Measurements from ENCODE around the gene KIF26B. TPM values are rescaled to one million over a fixed set of nuclear protein-coding genes. Genes with fewer than 3 reads are reported as not detected.

Gene KIF26B
- total RNA-seq, 5 donors from 2014 or later (not counting 1 experiment from before 2014, with no cell fraction given): 0.03 to 0.06 (median 0.05) TPM; not detected in 2

GRCh38 chr1:245558069-245558468, 403.3 kb downstream of the KIF26B start:
- DNase-seq (no peak), ATAC-seq (replicated peaks in 1 of 4) (no peak)
- no peaks in the 10 kb centered on the region for H3K9me3 Mint-ChIP-seq
- H3K9me3 ChIP-seq: no peaks in the 10 kb centered on the region
- no CpG with 5 or more reads among the region's 5 CpGs for WGBS (ENCODE audit: insufficient coverage)
- no peaks in the 10 kb centered on the region for H3K4me1 Mint-ChIP-seq
- no peaks in the 10 kb centered on the region for H3K4me1 ChIP-seq (ENCODE audit: control insufficient read depth in 1 of 2, extremely low read depth in 1 of 2, insufficient read depth in 2 of 2, low read length in 2 of 2)
- H3K4me3 Mint-ChIP-seq: no peak overlapping the region
- peaks cover 0 to 6% of the 10 kb centered on the region in 2 experiments for H3K27me3 ChIP-seq (replicated peaks in 1 of 2; ENCODE audit: control insufficient read depth in 2 of 2, extremely low read depth in 1 of 2, insufficient read depth in 2 of 2, low read length in 1 of 2)
- no peak overlapping the region for H3K27ac ChIP-seq (ENCODE audit: low read length)
- no peak overlapping the region for H3K4me3 ChIP-seq (ENCODE audit: control insufficient read depth in 1 of 2, extremely low read depth in 1 of 2, low read length in 1 of 2)
- ChIA-PET CTCF (no interaction called here), POLR2A (no interaction called here)
- peaks cover 0 to 5% of the 10 kb centered on the region in 2 donors for H3K27me3 Mint-ChIP-seq
- H3K27ac Mint-ChIP-seq: no peak overlapping the region
- no peaks in the 10 kb centered on the region for H3K36me3 ChIP-seq (ENCODE audit: control insufficient read depth in 2 of 2, extremely low read depth in 1 of 2, insufficient read depth in 1 of 2, low read length in 1 of 2)
- no peaks in the 10 kb centered on the region for H3K36me3 Mint-ChIP-seq

- Mint-ChIP-seq H3K4me3 (no peak overlapping the region), H3K36me3 (no peaks in the 10 kb centered on the region), H3K27ac (no peak overlapping the region), H3K4me1 (no peaks in the 10 kb centered on the region), H3K9me3 (no peaks in the 10 kb centered on the region), H3K27me3 (peaks cover 0 to 5% of the 10 kb centered on the region in 2 donors)
- Histone ChIP-seq H3K4me3 (ENCODE audit: control insufficient read depth in 1 of 2, extremely low read depth in 1 of 2, low read length in 1 of 2) (no peak overlapping the region), H3K36me3 (ENCODE audit: control insufficient read depth in 2 of 2, extremely low read depth in 1 of 2, insufficient read depth in 1 of 2, low read length in 1 of 2) (no peaks in the 10 kb centered on the region), H3K4me1 (ENCODE audit: control insufficient read depth in 1 of 2, extremely low read depth in 1 of 2, insufficient read depth in 2 of 2, low read length in 2 of 2) (no peaks in the 10 kb centered on the region), H3K27me3 (replicated peaks in 1 of 2; ENCODE audit: control insufficient read depth in 2 of 2, extremely low read depth in 1 of 2, insufficient read depth in 2 of 2, low read length in 1 of 2) (peaks cover 0 to 5% of the 10 kb centered on the region in 2 experiments), H3K9me3 (no peaks in the 10 kb centered on the region), H3K27ac (ENCODE audit: low read length) (no peak overlapping the region)
- WGBS (ENCODE audit: insufficient coverage): 90% methylated on average over 2 of the region's 12 CpGs
- CTCF ChIA-PET: no interaction called here
- POLR2A ChIA-PET: no interaction called here
- DNase-seq (no peak), ATAC-seq (replicated peaks in 1 of 4) (no peak)
These were observed 405.6 kb downstream of the KIF26B start for GRCh38 chr1:245560316-245560859.

GRCh38 chr1:245561665-245562234, 407.0 kb downstream of the KIF26B start:
- ATAC-seq (replicated peaks in 1 of 4) (no peak), DNase-seq (no peak)
- Mint-ChIP-seq H3K27ac (no peak overlapping the region), H3K36me3 (no peaks in the 10 kb centered on the region), H3K27me3 (peaks cover 0 to 5% of the 10 kb centered on the region in 2 donors), H3K4me1 (no peaks in the 10 kb centered on the region), H3K9me3 (peaks cover 0 to 2% (median 0%) of the 10 kb centered on the region in 3 donors), H3K4me3 (no peak overlapping the region)
- H3K36me3 ChIP-seq (ENCODE audit: control insufficient read depth in 2 of 2, extremely low read depth in 1 of 2, insufficient read depth in 1 of 2, low read length in 1 of 2): no peaks in the 10 kb centered on the region
- no peak overlapping the region for H3K27ac ChIP-seq (ENCODE audit: low read length)
- H3K27me3 ChIP-seq (replicated peaks in 1 of 2; ENCODE audit: control insufficient read depth in 2 of 2, extremely low read depth in 1 of 2, insufficient read depth in 2 of 2, low read length in 1 of 2): peaks cover 0 to 3% of the 10 kb centered on the region in 2 experiments
- ChIA-PET POLR2A (no interaction called here), CTCF (no interaction called here)
- 79% methylated on average over 9 of the region's 10 CpGs for WGBS (ENCODE audit: insufficient coverage)
- no peaks in the 10 kb centered on the region for H3K4me1 ChIP-seq (ENCODE audit: control insufficient read depth in 1 of 2, extremely low read depth in 1 of 2, insufficient read depth in 2 of 2, low read length in 2 of 2)
- no peak overlapping the region for H3K4me3 ChIP-seq (ENCODE audit: control insufficient read depth in 1 of 2, extremely low read depth in 1 of 2, low read length in 1 of 2)
- H3K9me3 ChIP-seq: no peaks in the 10 kb centered on the region

- ChIA-PET POLR2A (no interaction called here), CTCF (no interaction called here)
- no peak overlapping the region for H3K4me3 Mint-ChIP-seq
- no peaks in the 10 kb centered on the region for H3K9me3 ChIP-seq
- H3K27ac ChIP-seq (ENCODE audit: low read length): no peak overlapping the region
- H3K4me1 Mint-ChIP-seq: no peaks in the 10 kb centered on the region
- H3K4me1 ChIP-seq (ENCODE audit: control insufficient read depth in 1 of 2, extremely low read depth in 1 of 2, insufficient read depth in 2 of 2, low read length in 2 of 2): no peaks in the 10 kb centered on the region
- no peak overlapping the region for H3K4me3 ChIP-seq (ENCODE audit: control insufficient read depth in 1 of 2, extremely low read depth in 1 of 2, low read length in 1 of 2)
- 100% methylated on average over 1 of the region's 2 CpGs for WGBS (ENCODE audit: insufficient coverage)
- no peaks in the 10 kb centered on the region for H3K36me3 ChIP-seq (ENCODE audit: control insufficient read depth in 2 of 2, extremely low read depth in 1 of 2, insufficient read depth in 1 of 2, low read length in 1 of 2)
- peaks cover 0 to 6% of the 10 kb centered on the region in 2 experiments for H3K27me3 ChIP-seq (replicated peaks in 1 of 2; ENCODE audit: control insufficient read depth in 2 of 2, extremely low read depth in 1 of 2, insufficient read depth in 2 of 2, low read length in 1 of 2)
- H3K27ac Mint-ChIP-seq: no peak overlapping the region
- H3K9me3 Mint-ChIP-seq: peaks cover 0 to 2% (median 0%) of the 10 kb centered on the region in 3 donors
- H3K27me3 Mint-ChIP-seq: no peaks in the 10 kb centered on the region
- H3K36me3 Mint-ChIP-seq: no peaks in the 10 kb centered on the region
- ATAC-seq (replicated peaks in 1 of 4) (no peak), DNase-seq (no peak)
These were observed 411.3 kb downstream of the KIF26B start for GRCh38 chr1:245566134-245566533.

- no peaks in the 10 kb centered on the region for H3K9me3 ChIP-seq
- H3K4me3 Mint-ChIP-seq: no peak overlapping the region
- H3K9me3 Mint-ChIP-seq: peaks cover 0 to 2% (median 0%) of the 10 kb centered on the region in 3 donors
- 92% methylated on average over 5 of the region's 6 CpGs for WGBS (ENCODE audit: insufficient coverage)
- no peak overlapping the region for H3K27ac Mint-ChIP-seq
- peaks cover 0 to 6% of the 10 kb centered on the region in 2 experiments for H3K27me3 ChIP-seq (replicated peaks in 1 of 2; ENCODE audit: control insufficient read depth in 2 of 2, extremely low read depth in 1 of 2, insufficient read depth in 2 of 2, low read length in 1 of 2)
- no peaks in the 10 kb centered on the region for H3K36me3 Mint-ChIP-seq
- no peak overlapping the region for H3K27ac ChIP-seq (ENCODE audit: low read length)
- ATAC-seq (replicated peaks in 1 of 4) (no peak), DNase-seq (no peak)
- no peaks in the 10 kb centered on the region for H3K36me3 ChIP-seq (ENCODE audit: control insufficient read depth in 2 of 2, extremely low read depth in 1 of 2, insufficient read depth in 1 of 2, low read length in 1 of 2)
- POLR2A ChIA-PET: no interaction called here
- no peak overlapping the region for H3K4me3 ChIP-seq (ENCODE audit: control insufficient read depth in 1 of 2, extremely low read depth in 1 of 2, low read length in 1 of 2)
- CTCF ChIA-PET: no interaction called here
- H3K4me1 ChIP-seq (ENCODE audit: control insufficient read depth in 1 of 2, extremely low read depth in 1 of 2, insufficient read depth in 2 of 2, low read length in 2 of 2): no peaks in the 10 kb centered on the region
- no peaks in the 10 kb centered on the region for H3K4me1 Mint-ChIP-seq
- H3K27me3 Mint-ChIP-seq: no peaks in the 10 kb centered on the region
These were observed 412.2 kb downstream of the KIF26B start for GRCh38 chr1:245566952-245567351.

- H3K27me3 ChIP-seq (replicated peaks in 1 of 2; ENCODE audit: control insufficient read depth in 2 of 2, extremely low read depth in 1 of 2, insufficient read depth in 2 of 2, low read length in 1 of 2): peaks cover 0 to 6% of the 10 kb centered on the region in 2 experiments
- Mint-ChIP-seq H3K36me3 (no peaks in the 10 kb centered on the region), H3K27me3 (no peaks in the 10 kb centered on the region), H3K4me1 (no peaks in the 10 kb centered on the region), H3K27ac (no peak overlapping the region), H3K4me3 (no peak overlapping the region), H3K9me3 (no peaks in the 10 kb centered on the region)
- no peak for ATAC-seq (replicated peaks in 1 of 4)
- no peak overlapping the region for H3K27ac ChIP-seq (ENCODE audit: low read length)
- POLR2A ChIA-PET: no interaction called here
- H3K4me1 ChIP-seq (ENCODE audit: control insufficient read depth in 1 of 2, extremely low read depth in 1 of 2, insufficient read depth in 2 of 2, low read length in 2 of 2): no peaks in the 10 kb centered on the region
- 78% methylated on average over 11 of the region's 11 CpGs for WGBS (ENCODE audit: insufficient coverage)
- no peak for DNase-seq
- CTCF ChIA-PET: no interaction called here
- H3K9me3 ChIP-seq: no peaks in the 10 kb centered on the region
- no peaks in the 10 kb centered on the region for H3K36me3 ChIP-seq (ENCODE audit: control insufficient read depth in 2 of 2, extremely low read depth in 1 of 2, insufficient read depth in 1 of 2, low read length in 1 of 2)
- no peak overlapping the region for H3K4me3 ChIP-seq (ENCODE audit: control insufficient read depth in 1 of 2, extremely low read depth in 1 of 2, low read length in 1 of 2)
These were observed 417.1 kb downstream of the KIF26B start for GRCh38 chr1:245571815-245572294.
